ENCODE measurements around the gene GHRL. TPM values are rescaled to one million over a fixed set of nuclear protein-coding genes. Genes with fewer than 3 reads are reported as not detected.

GHRL gene
- total and polyA plus RNA-seq, 2 donors (not counting 3 experiments of a cell fraction or from before 2014, with no cell fraction given), result not detected

DNA sequence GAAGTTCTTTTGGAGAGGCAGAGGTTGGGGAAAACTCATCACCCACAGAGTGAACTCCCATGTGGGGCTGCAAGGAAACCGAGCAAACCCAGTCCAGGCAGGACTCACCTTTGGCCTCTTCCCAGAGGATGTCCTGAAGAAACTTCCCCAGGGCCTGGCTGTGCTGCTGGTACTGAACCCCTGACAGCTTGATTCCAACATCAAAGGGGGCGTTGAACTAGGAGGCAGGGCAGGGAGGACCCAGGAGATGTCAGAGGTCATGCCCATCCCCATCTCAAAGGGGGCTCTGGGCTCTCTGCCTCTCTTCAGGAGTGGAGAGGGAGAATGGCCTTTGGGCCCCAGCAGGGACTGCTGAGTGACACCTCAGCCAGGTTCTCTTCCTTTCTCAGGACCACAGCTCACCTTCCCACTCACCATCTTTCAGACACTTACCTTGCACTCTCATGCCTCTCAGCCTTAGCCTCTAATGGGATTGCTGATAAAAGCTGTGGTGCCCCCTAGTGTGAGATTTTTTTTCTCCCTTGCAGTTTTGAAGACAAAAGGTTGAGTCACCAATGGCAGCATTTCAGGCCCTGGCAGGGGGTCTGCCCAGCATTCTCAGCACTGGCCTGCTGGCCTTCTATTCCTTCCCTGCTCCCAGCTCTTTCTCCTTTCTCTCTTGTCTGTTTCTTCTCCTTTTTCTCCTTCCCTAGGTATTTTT, 6.0 kb downstream of the GHRL start:
- TF ChIP-seq EZH2 (IDR thresholded peaks at IDR 0.05; ENCODE audit: borderline replicate concordance, low read depth, low read length, severe bottlenecking), result no peak
- peak; percentile 35 for TF ChIP-seq FOS (IDR thresholded peaks at IDR 0.05; ENCODE audit: borderline replicate concordance, insufficient read depth, low read length)
- TF ChIP-seq, protein P1, sequence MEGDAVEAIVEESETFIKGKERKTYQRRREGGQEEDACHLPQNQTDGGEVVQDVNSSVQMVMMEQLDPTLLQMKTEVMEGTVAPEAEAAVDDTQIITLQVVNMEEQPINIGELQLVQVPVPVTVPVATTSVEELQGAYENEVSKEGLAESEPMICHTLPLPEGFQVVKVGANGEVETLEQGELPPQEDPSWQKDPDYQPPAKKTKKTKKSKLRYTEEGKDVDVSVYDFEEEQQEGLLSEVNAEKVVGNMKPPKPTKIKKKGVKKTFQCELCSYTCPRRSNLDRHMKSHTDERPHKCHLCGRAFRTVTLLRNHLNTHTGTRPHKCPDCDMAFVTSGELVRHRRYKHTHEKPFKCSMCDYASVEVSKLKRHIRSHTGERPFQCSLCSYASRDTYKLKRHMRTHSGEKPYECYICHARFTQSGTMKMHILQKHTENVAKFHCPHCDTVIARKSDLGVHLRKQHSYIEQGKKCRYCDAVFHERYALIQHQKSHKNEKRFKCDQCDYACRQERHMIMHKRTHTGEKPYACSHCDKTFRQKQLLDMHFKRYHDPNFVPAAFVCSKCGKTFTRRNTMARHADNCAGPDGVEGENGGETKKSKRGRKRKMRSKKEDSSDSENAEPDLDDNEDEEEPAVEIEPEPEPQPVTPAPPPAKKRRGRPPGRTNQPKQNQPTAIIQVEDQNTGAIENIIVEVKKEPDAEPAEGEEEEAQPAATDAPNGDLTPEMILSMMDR (IDR thresholded peaks at IDR 0.05; ENCODE audit: extremely low read depth in 1 of 2, insufficient read depth in 1 of 2, low read depth in 1 of 2, low read length in 2 of 2), result peak in 1 of 2 donors; percentile 47
- Histone ChIP-seq H3K4me1 (ENCODE audit: control insufficient read depth, extremely low read depth, insufficient read depth, low read length) (no peaks in the 10 kb centered on the region), H3K9ac (replicated peaks; ENCODE audit: extremely low read depth, insufficient read depth, low read length) (no peak overlapping the region), H3K27ac (ENCODE audit: insufficient read depth, low read depth, low read length) (no peak overlapping the region), H3K4me2 (ENCODE audit: insufficient read depth, low read length) (no peak overlapping the region), H3K9me3 (replicated peaks; ENCODE audit: control insufficient read depth, insufficient read depth, low read length) (no peaks in the 10 kb centered on the region), H2AFZ (ENCODE audit: low read depth, low read length) (no peak overlapping the region), H3K9me1 (replicated peaks; ENCODE audit: control insufficient read depth, extremely low read depth, insufficient read depth, low read length) (no peaks in the 10 kb centered on the region), H4K20me1 (replicated peaks; ENCODE audit: control insufficient read depth, extremely low read depth, insufficient read depth, low read length) (no peaks in the 10 kb centered on the region), H3K36me3 (ENCODE audit: control insufficient read depth in 2 of 2, extremely low read depth in 1 of 2, insufficient read depth in 2 of 2, low read length in 2 of 2) (no peaks in the 10 kb centered on the region), H3K79me2 (ENCODE audit: control insufficient read depth, insufficient read depth, low read length) (no peaks in the 10 kb centered on the region), H3K27me3 (ENCODE audit: control insufficient read depth in 2 of 2, insufficient read depth in 2 of 2, low read length in 2 of 2) (no peaks in the 10 kb centered on the region), H3K4me3 (replicated peaks in 1 of 3; ENCODE audit: insufficient read depth in 1 of 3, low read depth in 1 of 3, low read length in 3 of 3) (no peak overlapping the region)
- DNase-seq (ENCODE audit: low read depth, low spot score) (peak; percentile 77), FAIRE-seq (peak; percentile 49)
- dilution Hi-C loops (cut with MboI; ENCODE audit: extremely low pct_ligation_motif_present, low sequenced_read_pairs) (no loop called here), intact Hi-C loops (cut with micrococcal nuclease) (no loop called here)
- POLR2A ChIA-PET, result no interaction called here
- no TSS peak for BruUV-seq (replicated peaks)
- CTCF ChIA-PET, result interaction anchor here (1.1 to 1.5 kb wide), 2 partner anchors 15 to 145 kb away, joined by 3 read pairs; partner anchors contain the start of gene VHL

DNA sequence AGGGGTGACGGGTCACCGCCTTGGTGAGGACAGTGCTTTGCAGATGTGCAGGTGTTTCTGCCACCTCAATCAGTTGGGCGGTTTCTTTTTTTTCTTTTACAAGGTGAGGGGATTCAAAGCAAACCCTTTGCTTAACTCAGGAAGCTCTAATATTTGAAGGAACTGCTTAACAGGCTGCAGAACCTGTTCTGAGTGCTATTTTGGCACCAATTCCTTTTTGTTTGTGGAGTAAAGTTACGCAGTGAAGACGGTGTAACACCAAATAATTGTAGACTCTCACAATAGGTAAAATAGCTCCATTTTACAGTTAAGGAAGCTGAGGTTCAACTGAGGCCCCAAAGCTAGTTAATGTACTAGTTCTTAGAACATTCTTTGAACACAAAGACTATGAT, 6.6 kb downstream of the GHRL start:
- Histone ChIP-seq H3K4me3 (replicated peaks in 1 of 3; ENCODE audit: insufficient read depth in 1 of 3, low read depth in 1 of 3, low read length in 3 of 3) (no peak overlapping the region), H2AFZ (ENCODE audit: low read depth, low read length) (no peak overlapping the region), H3K4me1 (ENCODE audit: control insufficient read depth, extremely low read depth, insufficient read depth, low read length) (no peaks in the 10 kb centered on the region), H3K9me1 (replicated peaks; ENCODE audit: control insufficient read depth, extremely low read depth, insufficient read depth, low read length) (no peaks in the 10 kb centered on the region), H4K20me1 (replicated peaks; ENCODE audit: control insufficient read depth, extremely low read depth, insufficient read depth, low read length) (no peaks in the 10 kb centered on the region), H3K36me3 (ENCODE audit: control insufficient read depth in 2 of 2, extremely low read depth in 1 of 2, insufficient read depth in 2 of 2, low read length in 2 of 2) (no peaks in the 10 kb centered on the region), H3K9me3 (replicated peaks; ENCODE audit: control insufficient read depth, insufficient read depth, low read length) (no peaks in the 10 kb centered on the region), H3K27ac (ENCODE audit: insufficient read depth, low read depth, low read length) (no peak overlapping the region), H3K9ac (replicated peaks; ENCODE audit: extremely low read depth, insufficient read depth, low read length) (no peak overlapping the region), H3K79me2 (ENCODE audit: control insufficient read depth, insufficient read depth, low read length) (no peaks in the 10 kb centered on the region), H3K27me3 (ENCODE audit: control insufficient read depth in 2 of 2, insufficient read depth in 2 of 2, low read length in 2 of 2) (no peaks in the 10 kb centered on the region), H3K4me2 (ENCODE audit: insufficient read depth, low read length) (no peak overlapping the region)
- FAIRE-seq, result no peak
- POLR2A ChIA-PET, result no interaction called here
- no peak for DNase-seq (ENCODE audit: low read depth, low spot score)
- CTCF ChIA-PET, result interaction anchor here (1.1 to 1.5 kb wide), 2 partner anchors 14 to 145 kb away, joined by 3 read pairs; partner anchors contain the start of gene VHL
- intact Hi-C loops (cut with micrococcal nuclease), result no loop called here
- no TSS peak for BruUV-seq (replicated peaks)
- dilution Hi-C loops (cut with MboI; ENCODE audit: extremely low pct_ligation_motif_present, low sequenced_read_pairs), result no loop called here
- TF ChIP-seq, protein P1 (IDR thresholded peaks at IDR 0.05; ENCODE audit: extremely low read depth in 1 of 2, insufficient read depth in 1 of 2, low read depth in 1 of 2, low read length in 2 of 2), result no peak
- TF ChIP-seq POLR2A (IDR thresholded peaks at IDR 0.05; ENCODE audit: low read depth, low read length) (no peak), GATA2 (IDR thresholded peaks at IDR 0.05; ENCODE audit: insufficient read depth, insufficient read length, low read depth, low read length) (no peak), MYC (IDR thresholded peaks at IDR 0.05; ENCODE audit: low read depth, low read length) (no peak), POLR2AphosphoS5 (IDR thresholded peaks at IDR 0.05; ENCODE audit: insufficient read depth, low read depth, low read length) (no peak), EZH2 (IDR thresholded peaks at IDR 0.05; ENCODE audit: borderline replicate concordance, low read depth, low read length, severe bottlenecking) (no peak), JUN (IDR thresholded peaks at IDR 0.05; ENCODE audit: borderline replicate concordance, insufficient read depth, insufficient read length, low read depth) (no peak), FOS (IDR thresholded peaks at IDR 0.05; ENCODE audit: borderline replicate concordance, insufficient read depth, low read length) (no peak)
- TF ChIP-seq, protein P2, sequence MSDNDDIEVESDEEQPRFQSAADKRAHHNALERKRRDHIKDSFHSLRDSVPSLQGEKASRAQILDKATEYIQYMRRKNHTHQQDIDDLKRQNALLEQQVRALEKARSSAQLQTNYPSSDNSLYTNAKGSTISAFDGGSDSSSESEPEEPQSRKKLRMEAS (IDR thresholded peaks at IDR 0.05; ENCODE audit: insufficient read depth, insufficient read length), result no peak

Measured in endothelial cell of umbilical vein (primary cell).